NCI-H2081 treated with DMSO at 0.1 percent for 48 hours (cell line): ENCODE data around the gene TCF4.

Experiments
- DNase-seq: peaks from one replicate; lab custom pipeline; 2025; lab: John Stamatoyannopoulos, UW

TCF4 gene

GRCh38 chr18:55585920-55586561 lies 2.0 kb downstream of the TCF4 start:
- DNase-seq: no peak

GRCh38 chr18:55585065-55585919 lies 2.7 kb downstream of the TCF4 start:
- DNase-seq: no peak

GRCh38 chr18:55584201-55584600 lies 3.8 kb downstream of the TCF4 start:
- DNase-seq: no peak

GRCh38 chr18:55582325-55582724 lies 5.7 kb downstream of the TCF4 start:
- no peak for DNase-seq

- DNase-seq: no peak
These were observed 8.3 kb downstream of the TCF4 start for GRCh38 chr18:55579501-55580270.

- no peak for DNase-seq
These were observed 10.0 kb downstream of the TCF4 start for GRCh38 chr18:55577812-55578539.

GRCh38 chr18:55576001-55576400 lies 12.0 kb downstream of the TCF4 start:
- no peak for DNase-seq

- DNase-seq: no peak
These were observed 12.9 kb downstream of the TCF4 start for GRCh38 chr18:55575066-55575465.

GRCh38 chr18:55573386-55573785 lies 14.6 kb downstream of the TCF4 start:
- DNase-seq: no peak

- no peak for DNase-seq
These were observed 17.0 kb downstream of the TCF4 start for GRCh38 chr18:55570966-55571365.

- no peak for DNase-seq
These were observed 21.5 kb downstream of the TCF4 start for GRCh38 chr18:55566456-55566935.

- no peak for DNase-seq
These were observed 28.3 kb downstream of the TCF4 start for GRCh38 chr18:55559739-55560138.

GRCh38 chr18:55557211-55557610 lies 30.8 kb downstream of the TCF4 start:
- DNase-seq: no peak

GRCh38 chr18:55555395-55556027 lies 32.5 kb downstream of the TCF4 start:
- no peak for DNase-seq

GRCh38 chr18:55552526-55553189 lies 35.3 kb downstream of the TCF4 start:
- DNase-seq: peak; percentile 46

- no peak for DNase-seq
These were observed 36.8 kb downstream of the TCF4 start for GRCh38 chr18:55551227-55551626.

GRCh38 chr18:55550471-55550870 lies 37.5 kb downstream of the TCF4 start:
- DNase-seq: no peak

- no peak for DNase-seq
These were observed 38.4 kb downstream of the TCF4 start for GRCh38 chr18:55549474-55550104.

- DNase-seq: no peak
These were observed 40.3 kb downstream of the TCF4 start for GRCh38 chr18:55547705-55548056.
